Measurements from ENCODE around the gene ARHGAP22.

The ARHGAP22 gene

DNA sequence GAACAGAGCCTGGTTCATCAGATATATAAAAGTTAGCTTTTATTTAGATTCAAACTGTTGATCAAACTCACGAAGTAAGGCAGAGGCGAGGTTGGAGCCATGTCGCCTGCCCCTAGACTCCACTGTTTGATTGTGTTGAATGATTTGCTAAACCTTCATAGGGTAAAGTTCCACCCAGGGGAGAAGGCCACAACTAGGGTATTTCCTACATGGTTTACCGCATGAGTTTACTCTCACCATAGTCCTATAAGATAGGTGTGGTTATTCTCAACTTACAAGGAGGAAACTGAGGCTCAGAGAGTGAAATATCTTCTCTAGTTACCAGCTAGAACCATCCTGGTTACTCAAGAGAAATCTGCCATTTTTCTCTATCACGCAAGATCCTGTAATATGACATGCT, 31.8 kb downstream of the ARHGAP22 start:
- H3K4me3 ChIP-seq (replicated peaks; ENCODE audit: insufficient read depth, low read length): no peak overlapping the region
- TF ChIP-seq, protein P1, sequence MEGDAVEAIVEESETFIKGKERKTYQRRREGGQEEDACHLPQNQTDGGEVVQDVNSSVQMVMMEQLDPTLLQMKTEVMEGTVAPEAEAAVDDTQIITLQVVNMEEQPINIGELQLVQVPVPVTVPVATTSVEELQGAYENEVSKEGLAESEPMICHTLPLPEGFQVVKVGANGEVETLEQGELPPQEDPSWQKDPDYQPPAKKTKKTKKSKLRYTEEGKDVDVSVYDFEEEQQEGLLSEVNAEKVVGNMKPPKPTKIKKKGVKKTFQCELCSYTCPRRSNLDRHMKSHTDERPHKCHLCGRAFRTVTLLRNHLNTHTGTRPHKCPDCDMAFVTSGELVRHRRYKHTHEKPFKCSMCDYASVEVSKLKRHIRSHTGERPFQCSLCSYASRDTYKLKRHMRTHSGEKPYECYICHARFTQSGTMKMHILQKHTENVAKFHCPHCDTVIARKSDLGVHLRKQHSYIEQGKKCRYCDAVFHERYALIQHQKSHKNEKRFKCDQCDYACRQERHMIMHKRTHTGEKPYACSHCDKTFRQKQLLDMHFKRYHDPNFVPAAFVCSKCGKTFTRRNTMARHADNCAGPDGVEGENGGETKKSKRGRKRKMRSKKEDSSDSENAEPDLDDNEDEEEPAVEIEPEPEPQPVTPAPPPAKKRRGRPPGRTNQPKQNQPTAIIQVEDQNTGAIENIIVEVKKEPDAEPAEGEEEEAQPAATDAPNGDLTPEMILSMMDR (IDR thresholded peaks at IDR 0.05; ENCODE audit: insufficient read depth, low read length): no peak
- H3K27ac ChIP-seq (replicated peaks): no peak overlapping the region
- DNase-seq (ENCODE audit: low read depth in 1 of 2, low spot score in 1 of 2): no peak
- H3K27me3 ChIP-seq (ENCODE audit: insufficient read depth, poor library complexity, severe bottlenecking): no peaks in the 10 kb centered on the region

DNA sequence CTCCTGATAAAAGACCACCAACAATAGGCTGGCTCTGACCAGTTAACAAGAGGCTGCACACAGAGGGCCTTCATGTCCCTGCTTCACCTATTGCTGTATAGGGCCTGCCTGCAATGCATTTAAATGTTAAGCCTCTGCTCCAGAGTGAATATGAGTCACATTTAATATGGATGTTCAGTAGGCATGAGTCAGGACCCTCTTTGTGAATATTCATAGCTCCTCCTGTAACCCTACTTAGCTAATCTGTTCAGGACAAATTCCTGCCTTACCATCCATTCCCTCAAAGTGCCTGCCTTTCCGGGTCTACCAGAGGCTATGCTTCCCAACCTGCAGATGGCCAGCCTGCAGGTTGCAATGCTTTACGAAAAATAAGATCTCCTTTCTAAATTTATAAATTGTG, 32.5 kb downstream of the ARHGAP22 start:
- TF ChIP-seq SPI1 (IDR thresholded peaks at IDR 0.05; ENCODE audit: borderline replicate concordance, low read depth) (no peak), GABPA (IDR thresholded peaks at IDR 0.05; ENCODE audit: low read depth) (no peak), POLR2AphosphoS5 (IDR thresholded peaks at IDR 0.05; ENCODE audit: low read depth) (no peak)
- TF ChIP-seq, protein P2, sequence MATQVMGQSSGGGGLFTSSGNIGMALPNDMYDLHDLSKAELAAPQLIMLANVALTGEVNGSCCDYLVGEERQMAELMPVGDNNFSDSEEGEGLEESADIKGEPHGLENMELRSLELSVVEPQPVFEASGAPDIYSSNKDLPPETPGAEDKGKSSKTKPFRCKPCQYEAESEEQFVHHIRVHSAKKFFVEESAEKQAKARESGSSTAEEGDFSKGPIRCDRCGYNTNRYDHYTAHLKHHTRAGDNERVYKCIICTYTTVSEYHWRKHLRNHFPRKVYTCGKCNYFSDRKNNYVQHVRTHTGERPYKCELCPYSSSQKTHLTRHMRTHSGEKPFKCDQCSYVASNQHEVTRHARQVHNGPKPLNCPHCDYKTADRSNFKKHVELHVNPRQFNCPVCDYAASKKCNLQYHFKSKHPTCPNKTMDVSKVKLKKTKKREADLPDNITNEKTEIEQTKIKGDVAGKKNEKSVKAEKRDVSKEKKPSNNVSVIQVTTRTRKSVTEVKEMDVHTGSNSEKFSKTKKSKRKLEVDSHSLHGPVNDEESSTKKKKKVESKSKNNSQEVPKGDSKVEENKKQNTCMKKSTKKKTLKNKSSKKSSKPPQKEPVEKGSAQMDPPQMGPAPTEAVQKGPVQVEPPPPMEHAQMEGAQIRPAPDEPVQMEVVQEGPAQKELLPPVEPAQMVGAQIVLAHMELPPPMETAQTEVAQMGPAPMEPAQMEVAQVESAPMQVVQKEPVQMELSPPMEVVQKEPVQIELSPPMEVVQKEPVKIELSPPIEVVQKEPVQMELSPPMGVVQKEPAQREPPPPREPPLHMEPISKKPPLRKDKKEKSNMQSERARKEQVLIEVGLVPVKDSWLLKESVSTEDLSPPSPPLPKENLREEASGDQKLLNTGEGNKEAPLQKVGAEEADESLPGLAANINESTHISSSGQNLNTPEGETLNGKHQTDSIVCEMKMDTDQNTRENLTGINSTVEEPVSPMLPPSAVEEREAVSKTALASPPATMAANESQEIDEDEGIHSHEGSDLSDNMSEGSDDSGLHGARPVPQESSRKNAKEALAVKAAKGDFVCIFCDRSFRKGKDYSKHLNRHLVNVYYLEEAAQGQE (IDR thresholded peaks at IDR 0.05; ENCODE audit: insufficient replicate concordance, low read depth): no peak
- TF ChIP-seq, protein P1 (IDR thresholded peaks at IDR 0.05; ENCODE audit: insufficient read depth, low read length): no peak
- H3K27me3 ChIP-seq (ENCODE audit: insufficient read depth, poor library complexity, severe bottlenecking): no peaks in the 10 kb centered on the region
- no peak overlapping the region for H3K4me3 ChIP-seq (replicated peaks; ENCODE audit: insufficient read depth, low read length)
- no peak for DNase-seq (ENCODE audit: low read depth in 1 of 2, low spot score in 1 of 2)
- H3K27ac ChIP-seq (replicated peaks): no peak overlapping the region

DNA sequence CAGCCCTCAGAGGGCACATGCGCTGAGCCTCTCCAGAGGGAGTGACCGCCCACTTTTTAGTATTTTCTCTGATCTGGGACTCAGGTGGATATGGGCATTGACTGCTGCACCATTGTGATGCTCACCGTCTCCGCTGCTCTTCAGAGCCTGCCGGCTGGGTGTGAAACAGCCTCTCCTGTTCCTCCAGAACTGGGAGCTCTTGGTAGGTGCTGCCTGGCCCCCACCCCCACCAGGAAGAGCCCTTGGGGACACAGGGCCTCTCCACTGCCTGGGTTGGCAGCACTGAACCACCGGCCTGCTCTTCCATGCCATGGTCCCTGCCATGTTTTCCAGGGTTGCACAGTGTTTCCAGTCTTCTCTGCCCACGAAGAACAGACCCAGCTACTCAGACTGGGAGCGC, 36.3 kb downstream of the ARHGAP22 start:
- H3K27ac ChIP-seq (replicated peaks): no peak overlapping the region
- TF ChIP-seq POLR2AphosphoS5 (IDR thresholded peaks at IDR 0.05; ENCODE audit: low read depth) (no peak), SPI1 (IDR thresholded peaks at IDR 0.05; ENCODE audit: borderline replicate concordance, low read depth) (no peak), GABPA (IDR thresholded peaks at IDR 0.05; ENCODE audit: low read depth) (no peak)
- TF ChIP-seq, protein P1 (IDR thresholded peaks at IDR 0.05; ENCODE audit: insufficient read depth, low read length): no peak
- TF ChIP-seq, protein P2 (IDR thresholded peaks at IDR 0.05; ENCODE audit: insufficient replicate concordance, low read depth): no peak
- H3K27me3 ChIP-seq (ENCODE audit: insufficient read depth, poor library complexity, severe bottlenecking): no peaks in the 10 kb centered on the region

DNA sequence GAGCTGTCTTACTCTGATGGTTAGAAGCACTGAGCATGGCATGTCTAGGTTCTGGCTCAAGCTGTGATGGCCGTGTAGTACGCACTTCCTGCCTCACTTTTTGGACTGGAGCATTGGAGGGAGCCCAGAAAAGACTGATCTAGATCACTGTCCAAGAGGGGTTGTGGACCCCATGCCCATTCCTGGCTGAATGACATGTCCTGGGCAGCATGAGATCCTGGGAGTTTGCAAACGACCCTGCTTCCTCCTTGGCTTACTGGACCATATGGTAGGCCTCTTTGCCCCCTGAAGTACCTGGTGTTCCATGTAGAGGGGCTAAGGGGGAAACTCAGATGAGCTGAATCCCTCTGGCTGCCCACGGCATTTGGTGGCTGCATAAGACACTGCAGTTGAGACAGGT, 36.7 kb downstream of the ARHGAP22 start:
- Histone ChIP-seq H3K27me3 (ENCODE audit: insufficient read depth, poor library complexity, severe bottlenecking) (no peaks in the 10 kb centered on the region), H3K4me3 (replicated peaks; ENCODE audit: insufficient read depth, low read length) (no peak overlapping the region), H3K27ac (replicated peaks) (no peak overlapping the region)
- DNase-seq (ENCODE audit: low read depth in 1 of 2, low spot score in 1 of 2): no peak
- no peak for TF ChIP-seq SPI1 (IDR thresholded peaks at IDR 0.05; ENCODE audit: borderline replicate concordance, low read depth)
- TF ChIP-seq, protein P1 (IDR thresholded peaks at IDR 0.05; ENCODE audit: insufficient read depth, low read length): no peak
- no peak for TF ChIP-seq GABPA (IDR thresholded peaks at IDR 0.05; ENCODE audit: low read depth)
- TF ChIP-seq POLR2AphosphoS5 (IDR thresholded peaks at IDR 0.05; ENCODE audit: low read depth): no peak
- TF ChIP-seq, protein P2 (IDR thresholded peaks at IDR 0.05; ENCODE audit: insufficient replicate concordance, low read depth): no peak

More for the DNA sequence above, 36.3 kb downstream of the ARHGAP22 start:
- DNase-seq (ENCODE audit: low read depth in 1 of 2, low spot score in 1 of 2): no peak
- no peak overlapping the region for H3K4me3 ChIP-seq (replicated peaks; ENCODE audit: insufficient read depth, low read length)
